Measurements from ENCODE around the gene MAPK8. TPM values are rescaled to one million over a fixed set of nuclear protein-coding genes. Genes with fewer than 3 reads are reported as not detected.

The MAPK8 gene
- total RNA-seq, 6 experiments from 2014 or later: 56.3 to 96.6 (median 74.8) TPM

- peak overlapping the region; percentile 56; the same call in 1 of the 2 replicates for H3K27ac Mint-ChIP-seq
- TF ChIP-seq, protein P1, sequence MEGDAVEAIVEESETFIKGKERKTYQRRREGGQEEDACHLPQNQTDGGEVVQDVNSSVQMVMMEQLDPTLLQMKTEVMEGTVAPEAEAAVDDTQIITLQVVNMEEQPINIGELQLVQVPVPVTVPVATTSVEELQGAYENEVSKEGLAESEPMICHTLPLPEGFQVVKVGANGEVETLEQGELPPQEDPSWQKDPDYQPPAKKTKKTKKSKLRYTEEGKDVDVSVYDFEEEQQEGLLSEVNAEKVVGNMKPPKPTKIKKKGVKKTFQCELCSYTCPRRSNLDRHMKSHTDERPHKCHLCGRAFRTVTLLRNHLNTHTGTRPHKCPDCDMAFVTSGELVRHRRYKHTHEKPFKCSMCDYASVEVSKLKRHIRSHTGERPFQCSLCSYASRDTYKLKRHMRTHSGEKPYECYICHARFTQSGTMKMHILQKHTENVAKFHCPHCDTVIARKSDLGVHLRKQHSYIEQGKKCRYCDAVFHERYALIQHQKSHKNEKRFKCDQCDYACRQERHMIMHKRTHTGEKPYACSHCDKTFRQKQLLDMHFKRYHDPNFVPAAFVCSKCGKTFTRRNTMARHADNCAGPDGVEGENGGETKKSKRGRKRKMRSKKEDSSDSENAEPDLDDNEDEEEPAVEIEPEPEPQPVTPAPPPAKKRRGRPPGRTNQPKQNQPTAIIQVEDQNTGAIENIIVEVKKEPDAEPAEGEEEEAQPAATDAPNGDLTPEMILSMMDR (IDR thresholded peaks at IDR 0.05): no peak
- no peak for DNase-seq
- peaks cover 5% of the 10 kb centered on the region for H3K27me3 Mint-ChIP-seq (ENCODE audit: insufficient read depth)
- H3K9me3 Mint-ChIP-seq: no peaks in the 10 kb centered on the region
- peaks cover 23% of the 10 kb centered on the region for H3K36me3 Mint-ChIP-seq (ENCODE audit: low read depth)
- no peak overlapping the region for H3K4me3 Mint-ChIP-seq
- H3K4me1 Mint-ChIP-seq (ENCODE audit: low read depth): peaks cover 32% of the 10 kb centered on the region
These were observed 163.8 kb downstream of the MAPK8 start for GRCh38 chr10:48470115-48470892.

- Mint-ChIP-seq H3K36me3 (ENCODE audit: low read depth) (peaks cover 31% of the 10 kb centered on the region), H3K9me3 (no peaks in the 10 kb centered on the region), H3K4me1 (ENCODE audit: low read depth) (peaks cover 41% of the 10 kb centered on the region), H3K27me3 (ENCODE audit: insufficient read depth) (peaks cover 2% of the 10 kb centered on the region; the same call in 1 of the 2 replicates), H3K27ac (peak overlapping the region; percentile 63), H3K4me3 (peak overlapping the region; percentile 32)
- TF ChIP-seq, protein P1 (IDR thresholded peaks at IDR 0.05): peak; percentile 55
- peak; percentile 62 for DNase-seq
These were observed 164.7 kb downstream of the MAPK8 start for GRCh38 chr10:48470893-48471805.

GRCh38 chr10:48472501-48473069, 166.1 kb downstream of the MAPK8 start:
- no peak overlapping the region; the same call in 1 of the 2 replicates for H3K27ac Mint-ChIP-seq

GRCh38 chr10:48473704-48474103, 167.2 kb downstream of the MAPK8 start:
- no peak overlapping the region for H3K4me3 Mint-ChIP-seq
- peaks cover 62% of the 10 kb centered on the region for H3K4me1 Mint-ChIP-seq (ENCODE audit: low read depth)
- DNase-seq: no peak
- peaks cover 48% of the 10 kb centered on the region for H3K36me3 Mint-ChIP-seq (ENCODE audit: low read depth)
- H3K9me3 Mint-ChIP-seq: no peaks in the 10 kb centered on the region
- TF ChIP-seq, protein P1 (IDR thresholded peaks at IDR 0.05): no peak
- peaks cover 2% of the 10 kb centered on the region; the same call in 1 of the 2 replicates for H3K27me3 Mint-ChIP-seq (ENCODE audit: insufficient read depth)
- H3K27ac Mint-ChIP-seq: no peak overlapping the region

More at GRCh38 chr10:48472501-48473069, 166.1 kb downstream of the MAPK8 start:
- no peak overlapping the region for H3K4me3 Mint-ChIP-seq
- peaks cover 40% of the 10 kb centered on the region for H3K36me3 Mint-ChIP-seq (ENCODE audit: low read depth)
- peaks cover 51% of the 10 kb centered on the region for H3K4me1 Mint-ChIP-seq (ENCODE audit: low read depth)
- H3K27me3 Mint-ChIP-seq (ENCODE audit: insufficient read depth): peaks cover 2% of the 10 kb centered on the region; the same call in 1 of the 2 replicates
- no peaks in the 10 kb centered on the region for H3K9me3 Mint-ChIP-seq
- TF ChIP-seq, protein P1 (IDR thresholded peaks at IDR 0.05): no peak
- DNase-seq: no peak

- DNase-seq: no peak
- H3K27ac Mint-ChIP-seq: peak overlapping the region; percentile 20; the same call in 1 of the 2 replicates
- TF ChIP-seq, protein P1 (IDR thresholded peaks at IDR 0.05): no peak
- H3K27me3 Mint-ChIP-seq (ENCODE audit: insufficient read depth): peaks cover 8% of the 10 kb centered on the region
- no peak overlapping the region for H3K4me3 Mint-ChIP-seq
- peaks cover 57% of the 10 kb centered on the region for H3K36me3 Mint-ChIP-seq (ENCODE audit: low read depth)
- peaks cover 65% of the 10 kb centered on the region for H3K4me1 Mint-ChIP-seq (ENCODE audit: low read depth)
- H3K9me3 Mint-ChIP-seq: no peaks in the 10 kb centered on the region
These were observed 168.4 kb downstream of the MAPK8 start for GRCh38 chr10:48474765-48475365.
